Esophagus muscularis mucosa (tissue), 4 donors: ENCODE measurements around the gene MAP7D1.

Experiments used
- CTCF ChIP-seq, 3 experiments: fragments of 200-600 bp in 2 of 3; fragments of 450-650 bp in 1 of 3; sonication (generic) in 2 of 3; IDR thresholded peaks; one replicate each; pipeline ENCODE4 v1.5.1; 2017 to 2019; ENCODE audit warnings: antibody characterized with exemption in 3 of 3, mild to moderate bottlenecking in 2 of 3, moderate library complexity in 1 of 3
- EP300 ChIP-seq: sonication (generic); formaldehyde crosslinking; IDR thresholded peaks from one replicate; pipeline ENCODE4 v1.6.1; 2017; ENCODE audit warnings: antibody characterized with exemption
- POLR2A ChIP-seq: fragments of 450-650 bp; IDR thresholded peaks from one replicate; pipeline ENCODE4 v1.6.1; 2017; ENCODE audit warnings: antibody characterized with exemption, moderate library complexity, mild to moderate bottlenecking, low read depth
- POLR2AphosphoS5 ChIP-seq, 2 donors: sonication (generic); formaldehyde crosslinking; IDR thresholded peaks; one replicate each; pipeline ENCODE4 v1.6.1; 2017; ENCODE audit warnings: antibody characterized with exemption in 2 of 2

GRCh38 chr1:36139521-36139920 is 16.4 kb upstream of the MAP7D1 start:
- no peak for TF ChIP-seq CTCF (IDR thresholded peaks at IDR 0.05)
- no peak for TF ChIP-seq POLR2A
- TF ChIP-seq POLR2AphosphoS5 (IDR thresholded peaks at IDR 0.05), result no peak
- TF ChIP-seq EP300, result no peak
